NCI-H82 treated with DMSO at 0.1 percent for 48 hours (cell line): ENCODE data around the gene NEMP2.
A peak's percentile ranks its signal among the peaks of the same experiment; 100 is the strongest.
"Not testable (repeated sequence)": the region's sequence is repeated elsewhere in the genome, so short reads cannot be mapped to it uniquely, and the experiment has no call there.

Experiments
- DNase-seq: peaks from one replicate; lab custom pipeline; 2025; ENCODE audit not compliant: unreplicated experiment; lab: John Stamatoyannopoulos, UW

NEMP2 gene

GRCh38 chr2:190527214-190527613, 7.3 kb downstream of the NEMP2 start:
- no peak for DNase-seq

GRCh38 chr2:190526105-190526750, 8.3 kb downstream of the NEMP2 start:
- DNase-seq = no peak

DNA sequence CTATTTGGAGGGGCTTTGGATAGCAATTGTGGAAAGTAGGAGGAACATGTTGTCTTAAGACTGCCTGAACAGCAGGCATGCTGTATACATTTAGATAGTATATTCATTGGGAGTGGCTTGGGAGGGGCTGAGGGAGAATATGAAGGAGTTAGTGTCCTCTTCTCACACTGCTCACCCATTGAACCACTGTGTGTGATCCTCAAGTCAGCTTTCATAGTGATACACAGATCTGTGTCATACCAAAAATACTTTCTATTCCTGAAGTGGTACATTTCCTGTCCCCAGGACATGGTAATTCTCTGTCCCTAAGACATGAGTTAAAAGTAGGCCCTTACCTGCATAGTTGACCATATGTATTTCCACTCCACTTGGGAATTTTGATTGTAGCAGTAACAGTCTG, 9.6 kb downstream of the NEMP2 start:
- DNase-seq = no peak

GRCh38 chr2:190519975-190520767, 14.4 kb downstream of the NEMP2 start:
- no peak for DNase-seq

DNA sequence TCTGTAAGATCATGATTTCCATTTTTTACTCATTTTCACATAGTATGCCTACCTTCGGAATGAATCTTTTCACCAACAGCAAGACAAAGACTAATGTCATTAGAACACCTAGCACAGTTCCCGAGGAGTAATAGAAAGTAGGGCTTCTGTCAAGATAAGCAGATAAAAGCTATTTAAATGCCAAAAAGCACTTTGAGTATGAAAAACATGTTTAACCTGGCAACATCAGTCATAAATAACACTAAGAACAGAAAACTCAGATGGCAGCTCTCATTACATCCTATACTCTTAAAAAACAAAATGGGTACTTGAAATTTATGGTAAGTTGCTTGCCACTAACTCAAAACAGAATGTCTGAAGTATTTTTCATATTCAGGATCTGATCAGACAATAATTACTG, 17.1 kb downstream of the NEMP2 start:
- no peak for DNase-seq

- DNase-seq = no peak
Measured at GRCh38 chr2:190515687-190516086, 18.8 kb downstream of the NEMP2 start.

- no peak for DNase-seq
Measured at GRCh38 chr2:190514676-190515075, 19.8 kb downstream of the NEMP2 start.

DNA sequence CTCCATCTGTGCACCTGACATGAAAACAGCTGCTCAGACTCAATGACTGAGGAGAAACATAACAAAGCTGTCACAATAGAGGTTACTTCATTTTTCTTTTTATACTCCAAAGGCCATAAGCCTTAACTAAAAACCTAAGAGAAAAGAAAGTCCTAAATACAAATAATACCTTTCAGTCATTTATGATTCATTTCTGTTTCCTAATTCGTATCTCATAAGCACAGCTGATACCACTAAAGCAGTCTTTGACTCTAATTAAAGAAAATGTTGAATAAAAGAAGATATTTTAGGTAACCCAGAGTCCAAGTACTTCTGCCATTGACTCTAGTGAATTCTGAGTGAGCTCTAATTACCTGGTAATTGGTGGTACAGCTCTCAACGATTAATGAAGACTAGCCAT, 20.6 kb downstream of the NEMP2 start:
- DNase-seq = no peak

DNA sequence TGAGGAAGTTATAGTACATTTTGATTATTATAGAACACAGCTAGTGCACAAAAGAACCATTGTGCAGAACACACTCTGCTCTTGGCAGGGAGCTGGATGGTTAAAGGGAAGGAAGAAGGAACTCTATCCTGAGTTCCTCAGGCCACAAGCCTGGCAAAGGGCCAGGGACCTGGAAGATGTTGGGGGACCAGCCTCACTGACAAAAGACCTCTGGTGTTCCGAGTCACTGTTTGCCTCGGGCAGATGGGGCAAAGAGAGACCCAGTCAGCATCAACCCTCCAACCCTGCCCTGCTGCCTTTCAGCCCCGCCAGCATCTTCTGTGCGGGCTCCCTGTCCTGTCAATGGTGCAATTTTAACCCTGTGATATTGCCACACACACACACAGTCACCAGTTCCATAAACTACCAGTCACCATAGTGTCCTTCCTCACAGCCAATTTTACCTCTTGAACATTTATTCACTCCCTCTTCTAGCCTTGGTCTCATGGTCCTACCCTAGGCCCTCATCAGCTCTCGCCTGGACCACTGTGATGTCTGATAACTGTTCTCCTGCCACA, 21.9 kb downstream of the NEMP2 start:
- no peak for DNase-seq

- DNase-seq = peak; percentile 11
Measured at GRCh38 chr2:190511104-190511503, 23.4 kb downstream of the NEMP2 start.

GRCh38 chr2:190509895-190510294, 24.6 kb downstream of the NEMP2 start:
- not testable (repeated sequence) for DNase-seq

GRCh38 chr2:190507135-190507534, 27.4 kb downstream of the NEMP2 start:
- DNase-seq = no peak

- DNase-seq = no peak
Measured at GRCh38 chr2:190506666-190507065, 27.9 kb downstream of the NEMP2 start.

DNA sequence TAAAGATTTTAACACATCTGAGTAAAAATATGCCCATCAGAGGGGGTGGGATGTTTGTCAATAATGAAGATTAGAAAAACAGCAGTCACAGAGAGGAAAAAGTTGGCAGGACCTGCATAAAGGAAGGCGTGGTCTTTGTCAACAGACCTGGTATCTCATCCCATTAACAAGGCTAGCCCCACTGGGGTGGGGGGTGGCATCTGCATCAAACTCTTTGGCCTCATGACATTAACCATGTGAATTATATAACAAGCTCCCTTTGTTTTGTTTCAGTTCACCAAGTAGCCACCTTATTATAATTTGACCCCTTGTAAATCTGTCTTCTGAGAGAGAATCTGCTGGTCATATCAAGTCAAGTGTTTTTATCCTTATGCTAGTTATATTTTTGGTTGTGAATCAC, 28.8 kb downstream of the NEMP2 start:
- DNase-seq = no peak

DNA sequence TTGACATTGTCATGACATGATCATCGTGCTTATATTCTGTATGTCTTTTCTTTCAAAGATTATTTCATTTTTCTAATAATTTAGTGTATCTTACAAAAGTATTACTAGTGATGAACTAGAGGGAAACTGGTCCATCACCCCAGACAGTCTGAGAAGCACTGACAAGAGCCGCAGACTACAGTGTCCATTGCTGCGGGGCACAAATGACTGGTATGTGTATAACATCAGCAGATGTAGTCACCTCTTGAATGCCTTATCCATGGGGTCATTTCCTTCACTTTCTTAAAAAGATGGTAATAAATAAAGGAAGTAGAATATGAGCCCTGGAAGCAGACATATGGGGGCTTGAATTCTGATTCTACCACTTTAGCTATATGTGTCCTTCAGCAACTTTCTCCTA, 29.6 kb downstream of the NEMP2 start:
- no peak for DNase-seq

DNA sequence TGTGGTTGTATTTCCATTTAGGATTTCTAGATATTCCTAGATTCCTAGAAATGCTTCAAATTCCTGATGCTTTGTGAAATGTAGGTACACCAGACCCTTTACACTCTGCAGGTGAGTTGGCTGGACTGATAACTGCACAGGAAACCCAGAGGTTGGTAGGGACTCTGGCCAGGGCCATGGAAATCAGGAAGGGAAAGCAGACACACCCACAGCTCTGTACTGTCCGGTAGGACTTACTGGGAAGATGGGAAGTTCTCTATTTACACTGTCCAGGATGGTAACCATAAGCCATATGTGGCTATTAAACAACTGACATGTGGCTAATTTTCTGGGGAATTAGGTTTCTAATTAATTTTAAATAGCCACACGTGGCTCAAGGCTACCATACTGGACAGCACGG, 31.4 kb downstream of the NEMP2 start:
- DNase-seq = no peak

DNA sequence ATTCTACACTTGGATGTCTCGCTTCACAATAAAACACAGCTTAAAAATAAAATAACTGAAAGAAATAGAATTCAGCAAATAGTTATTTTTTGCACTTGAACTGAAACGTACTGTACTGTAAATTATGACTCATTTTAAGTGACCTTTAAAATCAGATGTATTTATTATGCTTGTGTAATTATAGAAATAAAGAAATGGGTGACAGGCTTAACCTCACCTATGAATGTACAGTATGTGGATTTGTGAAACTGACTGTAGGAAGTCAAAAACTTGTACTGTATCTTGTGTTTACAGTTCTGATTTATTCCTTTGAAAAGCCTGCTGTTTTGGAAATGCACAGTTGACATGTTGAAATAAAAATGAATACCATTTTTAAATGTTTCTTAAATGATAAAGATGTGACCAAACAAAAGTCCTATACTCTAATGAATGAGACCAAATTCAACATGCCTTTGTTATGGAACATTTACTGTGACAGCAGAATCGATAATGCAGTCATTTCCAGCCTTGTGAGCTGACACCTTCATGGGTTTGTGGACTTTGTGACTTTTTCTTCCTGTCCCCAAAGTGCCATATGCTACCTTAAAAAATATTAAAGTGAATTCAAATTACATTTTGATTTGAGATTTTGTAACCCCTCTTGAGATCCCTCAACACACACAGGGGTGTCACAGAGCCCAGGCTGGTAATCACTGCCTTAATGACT, 32.7 kb downstream of the NEMP2 start:
- no peak for DNase-seq

- no peak for DNase-seq
Measured at GRCh38 chr2:190501231-190501630, 33.3 kb downstream of the NEMP2 start.

GRCh38 chr2:190500054-190500502, 34.4 kb downstream of the NEMP2 start:
- no peak for DNase-seq

DNA sequence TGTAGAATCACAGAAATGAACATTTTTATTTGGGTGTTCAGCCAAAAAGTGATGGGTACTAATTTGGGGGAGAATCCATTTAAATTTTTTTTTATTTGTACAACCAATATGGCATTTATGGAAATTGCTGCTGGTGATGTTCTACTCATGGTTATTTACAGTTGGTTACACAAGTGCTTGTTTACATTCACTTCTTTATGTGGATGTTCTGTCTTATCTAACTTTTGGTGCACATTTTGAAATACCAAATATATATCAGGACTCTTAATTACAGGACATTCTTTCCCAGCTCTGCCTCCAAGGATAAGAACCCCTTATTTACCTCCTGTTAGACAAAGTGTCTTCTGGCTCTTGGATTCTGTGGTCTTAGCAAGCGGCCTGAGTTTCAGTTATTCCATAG, 35.2 kb downstream of the NEMP2 start:
- no peak for DNase-seq

DNA sequence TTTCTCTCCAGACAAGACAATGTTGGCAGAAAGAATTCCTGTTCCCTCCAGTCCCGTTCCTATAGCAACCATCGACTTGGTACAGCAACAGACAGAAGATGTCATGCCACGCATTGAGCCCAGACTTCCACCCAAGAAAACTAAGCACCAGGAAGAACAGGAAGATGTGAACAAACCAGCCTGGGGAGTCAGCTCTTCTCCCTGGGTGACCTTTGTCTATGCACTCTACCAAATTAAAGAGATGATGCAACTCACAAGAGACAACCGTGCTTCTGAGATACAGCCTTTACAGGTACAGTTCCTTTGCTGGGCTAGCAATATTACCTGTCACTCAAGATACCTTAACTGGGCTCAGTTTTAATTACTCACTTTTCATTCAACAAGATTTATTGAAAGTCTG, 37.1 kb downstream of the NEMP2 start:
- no peak for DNase-seq
